SH-SY5Y (cell line): ENCODE measurements around the gene AMIGO1.

Source experiments
- GATA2 ChIP-seq: IDR thresholded peaks from 2 replicates; pipeline ENCODE4 v1.6.1; 2011; ENCODE audit warnings: mild to moderate bottlenecking, low read depth, low read length
- GATA3 ChIP-seq: IDR thresholded peaks from 2 replicates; pipeline ENCODE4 v1.6.1; 2011; ENCODE audit warnings: low read depth, mild to moderate bottlenecking, low read length, moderate library complexity

GRCh38 chr1:109491372-109491771 lies 18.2 kb downstream of the AMIGO1 start:
- TF ChIP-seq GATA2: no peak
- TF ChIP-seq GATA3: no peak
